ENCODE data around the gene PRKCH. TPM values are rescaled to one million over a fixed set of nuclear protein-coding genes. Genes with fewer than 3 reads are reported as not detected.

Gene PRKCH
- total RNA-seq, 1 experiment from 2014 or later, result 22.3 TPM

- intact Hi-C loops (cut with micrococcal nuclease; ENCODE audit: unreplicated experiment), result no loop called here
- CTCF ChIA-PET, result interaction anchor here (0.5 kb wide), 1 partner anchor 231 kb away, joined by 4 read pairs; no protein-coding TSS in a partner anchor
- Mint-ChIP-seq H3K27me3 (ENCODE audit: unreplicated experiment) (no peaks in the 10 kb centered on the region), H3K4me1 (ENCODE audit: low read depth, unreplicated experiment) (peaks cover 18% of the 10 kb centered on the region), H3K4me3 (ENCODE audit: low read depth, unreplicated experiment) (no peak overlapping the region), H3K36me3 (ENCODE audit: insufficient read depth, unreplicated experiment) (no peaks in the 10 kb centered on the region), H3K27ac (ENCODE audit: unreplicated experiment) (no peak overlapping the region), H3K9me3 (ENCODE audit: low read depth, unreplicated experiment) (no peaks in the 10 kb centered on the region)
- no peak for TF ChIP-seq CTCF (IDR thresholded peaks at IDR 0.05; ENCODE audit: unreplicated experiment)
- no peak for DNase-seq
- no TSS peak for BruUV-seq (replicated peaks)
Observed at GRCh38 chr14:61581955-61582615, 260.7 kb downstream of the PRKCH start.

- CTCF ChIA-PET, result no interaction called here
- no TSS peak for BruUV-seq (replicated peaks)
- H3K9me3 Mint-ChIP-seq (ENCODE audit: low read depth, unreplicated experiment), result no peaks in the 10 kb centered on the region
- no peaks in the 10 kb centered on the region for H3K36me3 Mint-ChIP-seq (ENCODE audit: insufficient read depth, unreplicated experiment)
- H3K27me3 Mint-ChIP-seq (ENCODE audit: unreplicated experiment), result no peaks in the 10 kb centered on the region
- no peak for DNase-seq
- no peak overlapping the region for H3K4me3 Mint-ChIP-seq (ENCODE audit: low read depth, unreplicated experiment)
- H3K4me1 Mint-ChIP-seq (ENCODE audit: low read depth, unreplicated experiment), result peaks cover 18% of the 10 kb centered on the region
- TF ChIP-seq CTCF (IDR thresholded peaks at IDR 0.05; ENCODE audit: unreplicated experiment), result no peak
- H3K27ac Mint-ChIP-seq (ENCODE audit: unreplicated experiment), result no peak overlapping the region
- intact Hi-C loops (cut with micrococcal nuclease; ENCODE audit: unreplicated experiment), result no loop called here
Observed at GRCh38 chr14:61582815-61583214, 261.4 kb downstream of the PRKCH start.

GRCh38 chr14:61584331-61584741, 263.0 kb downstream of the PRKCH start:
- no peak for TF ChIP-seq CTCF (IDR thresholded peaks at IDR 0.05; ENCODE audit: unreplicated experiment)
- Mint-ChIP-seq H3K27me3 (ENCODE audit: unreplicated experiment) (no peaks in the 10 kb centered on the region), H3K36me3 (ENCODE audit: insufficient read depth, unreplicated experiment) (no peaks in the 10 kb centered on the region), H3K9me3 (ENCODE audit: low read depth, unreplicated experiment) (no peaks in the 10 kb centered on the region), H3K27ac (ENCODE audit: unreplicated experiment) (no peak overlapping the region), H3K4me1 (ENCODE audit: low read depth, unreplicated experiment) (peaks cover 18% of the 10 kb centered on the region), H3K4me3 (ENCODE audit: low read depth, unreplicated experiment) (no peak overlapping the region)
- intact Hi-C loops (cut with micrococcal nuclease; ENCODE audit: unreplicated experiment), result no loop called here
- no TSS peak for BruUV-seq (replicated peaks)
- CTCF ChIA-PET, result no interaction called here
- no peak for DNase-seq

GRCh38 chr14:61585598-61586543, 264.5 kb downstream of the PRKCH start:
- Mint-ChIP-seq H3K36me3 (ENCODE audit: insufficient read depth, unreplicated experiment) (no peaks in the 10 kb centered on the region), H3K4me1 (ENCODE audit: low read depth, unreplicated experiment) (peaks cover 18% of the 10 kb centered on the region), H3K9me3 (ENCODE audit: low read depth, unreplicated experiment) (no peaks in the 10 kb centered on the region), H3K27ac (ENCODE audit: unreplicated experiment) (peak overlapping the region; percentile 16), H3K27me3 (ENCODE audit: unreplicated experiment) (no peaks in the 10 kb centered on the region), H3K4me3 (ENCODE audit: low read depth, unreplicated experiment) (no peak overlapping the region)
- intact Hi-C loops (cut with micrococcal nuclease; ENCODE audit: unreplicated experiment), result no loop called here
- BruUV-seq (replicated peaks), result no TSS peak
- CTCF ChIA-PET, result interaction anchor here (1.2 to 1.4 kb wide), 2 partner anchors 27 to 120 kb away, joined by 3 read pairs; no protein-coding TSS in a partner anchor
- DNase-seq, result no peak
- TF ChIP-seq CTCF (IDR thresholded peaks at IDR 0.05; ENCODE audit: unreplicated experiment), result no peak
